HG02763 (cell line): ENCODE measurements around the gene EXOC3.

Source experiments
- ATAC-seq: cut with Tn5 transposase; IDR thresholded peaks from one replicate; pipeline ENCODE4 v1.9.1; 2021; ENCODE audit warnings: mild to moderate bottlenecking, moderate library complexity; ENCODE audit not compliant: unreplicated experiment

EXOC3 gene

DNA sequence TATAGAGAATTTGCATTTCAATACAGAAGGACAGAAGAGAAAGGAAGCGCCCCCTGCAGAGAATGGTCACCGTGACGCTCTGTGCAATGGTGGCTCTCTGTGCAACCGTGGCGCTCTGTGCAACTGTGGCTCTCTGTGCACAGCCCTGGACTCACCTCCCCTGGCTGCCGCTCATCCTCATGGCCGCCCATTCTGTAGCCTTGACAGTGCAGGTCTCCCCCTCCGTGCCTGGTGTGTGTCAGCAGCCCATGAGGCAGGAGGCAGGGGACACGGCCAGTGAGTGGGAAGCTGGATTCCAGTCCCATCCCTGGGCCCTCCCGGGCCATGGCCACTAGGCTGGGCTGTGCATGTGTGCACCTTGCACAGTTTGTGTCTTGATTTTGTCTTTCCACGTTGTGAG is 12.0 kb downstream of the EXOC3 start:
- no peak for ATAC-seq

- no peak for ATAC-seq
Observed at GRCh38 chr5:455806-456205, 12.8 kb downstream of the EXOC3 start.

- no peak for ATAC-seq
Observed at GRCh38 chr5:456351-457194, 13.6 kb downstream of the EXOC3 start.

DNA sequence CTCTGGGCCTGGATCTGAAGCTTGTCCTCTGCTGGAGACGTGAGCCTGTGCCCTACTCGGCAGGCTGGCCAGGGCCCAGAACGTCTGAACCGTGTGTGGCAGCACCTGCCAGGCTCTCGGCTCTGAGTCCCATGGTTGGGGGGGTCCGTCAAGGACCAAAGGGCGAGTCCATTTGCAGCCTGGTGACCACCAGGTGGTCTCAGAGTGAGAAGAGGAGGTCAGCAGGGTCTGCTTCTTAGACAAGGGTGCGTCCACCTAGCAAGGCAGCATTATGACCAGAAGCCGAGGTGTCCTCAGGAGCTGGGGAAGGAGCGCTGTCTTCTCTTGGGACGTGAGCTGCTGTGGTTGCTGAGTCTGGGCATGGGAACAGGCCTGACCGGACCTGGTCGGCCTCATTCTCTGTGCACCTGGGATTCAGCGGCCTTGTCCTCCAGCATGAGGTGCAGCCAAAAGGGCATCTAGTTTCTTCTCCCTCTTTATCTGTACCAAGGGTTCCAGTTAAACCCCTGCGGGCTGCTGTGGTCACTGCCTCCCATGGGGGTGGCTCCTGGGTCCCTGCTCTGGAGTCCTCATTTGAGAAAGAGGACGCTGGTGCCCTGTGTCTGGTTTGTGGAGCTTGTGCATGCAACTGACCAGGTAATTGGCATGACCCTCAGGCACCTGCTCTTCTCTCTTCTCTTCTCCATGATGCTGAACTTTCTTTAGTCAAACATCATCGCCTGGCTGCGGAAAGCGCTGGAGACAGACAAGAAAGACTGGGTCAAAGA is 14.4 kb downstream of the EXOC3 start:
- no peak for ATAC-seq

- ATAC-seq, result peak; percentile 71
Observed at GRCh38 chr5:458547-459353, 15.8 kb downstream of the EXOC3 start.

DNA sequence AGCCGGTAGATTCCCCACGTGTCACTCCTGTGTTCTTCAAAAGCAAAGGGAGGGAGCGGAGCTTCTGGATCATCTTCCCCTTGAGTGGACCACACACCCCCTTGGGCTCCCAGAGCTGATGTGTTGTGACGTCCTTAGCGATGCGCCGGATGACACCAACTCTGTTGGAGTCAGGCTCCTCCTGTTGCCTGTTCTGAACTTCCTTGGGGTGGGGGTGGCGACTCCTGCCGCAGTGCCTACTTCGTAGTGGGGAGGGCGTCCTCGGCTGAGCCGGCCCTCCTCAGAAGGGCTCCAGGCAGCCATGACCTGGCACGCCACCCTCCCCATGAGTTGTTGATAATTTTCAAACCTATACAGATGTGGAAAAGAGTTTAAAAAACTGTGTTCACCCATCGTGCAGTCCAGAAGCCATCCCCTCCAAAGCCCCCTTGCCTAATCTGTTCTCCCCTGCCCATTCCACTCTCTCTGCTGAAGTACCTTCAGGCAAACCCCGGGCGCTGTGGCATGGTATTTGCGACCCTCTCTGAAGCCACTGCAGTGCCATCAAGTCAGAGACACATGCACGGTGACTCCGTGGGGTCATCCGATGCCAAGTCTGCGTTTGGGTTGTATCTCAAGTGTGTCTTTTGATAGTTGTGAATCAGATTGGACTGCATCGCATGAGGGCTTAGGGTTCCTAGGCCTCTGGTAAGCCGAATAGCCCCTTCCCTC is 16.7 kb downstream of the EXOC3 start:
- ATAC-seq, result no peak

DNA sequence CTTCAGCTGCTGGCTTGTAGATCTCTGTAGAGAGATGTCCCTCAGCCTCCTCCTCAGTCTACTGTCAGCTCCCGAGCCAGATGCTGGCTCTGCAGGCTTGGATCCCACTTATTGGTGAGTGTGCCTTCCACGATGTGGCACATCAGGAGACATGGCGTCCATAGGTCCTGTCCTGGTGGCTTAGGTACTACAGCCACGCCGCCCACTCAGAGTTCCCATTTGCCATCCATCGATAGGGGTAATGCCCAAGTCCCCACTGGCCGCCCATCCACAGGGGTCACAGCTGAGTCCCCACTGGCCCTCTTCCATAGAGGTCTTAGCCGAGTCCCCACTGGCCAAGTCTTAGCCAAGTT is 17.3 kb downstream of the EXOC3 start:
- no peak for ATAC-seq

DNA sequence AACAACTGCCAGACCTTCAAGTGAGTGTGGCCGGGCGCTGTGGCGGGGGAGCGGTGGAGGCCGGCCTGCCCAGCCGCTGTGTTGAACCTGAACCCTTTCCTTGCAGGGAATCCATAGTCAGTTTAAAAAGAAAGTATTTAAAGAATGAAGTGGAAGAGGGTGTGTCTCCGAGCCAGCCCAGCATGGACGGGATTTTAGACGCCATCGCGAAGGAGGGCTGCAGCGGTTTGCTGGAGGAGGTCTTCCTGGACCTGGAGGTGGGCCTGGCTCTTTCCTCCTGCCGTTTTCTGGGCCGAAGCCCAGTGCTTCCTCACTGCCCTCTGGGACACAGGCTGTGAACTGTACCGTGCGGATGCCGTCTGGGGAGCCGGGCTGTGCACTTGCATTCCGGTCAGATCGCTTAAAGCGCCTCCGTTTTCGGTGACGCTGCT is 19.1 kb downstream of the EXOC3 start:
- no peak for ATAC-seq

- ATAC-seq, result no peak
Observed at GRCh38 chr5:463301-463700, 20.3 kb downstream of the EXOC3 start.

DNA sequence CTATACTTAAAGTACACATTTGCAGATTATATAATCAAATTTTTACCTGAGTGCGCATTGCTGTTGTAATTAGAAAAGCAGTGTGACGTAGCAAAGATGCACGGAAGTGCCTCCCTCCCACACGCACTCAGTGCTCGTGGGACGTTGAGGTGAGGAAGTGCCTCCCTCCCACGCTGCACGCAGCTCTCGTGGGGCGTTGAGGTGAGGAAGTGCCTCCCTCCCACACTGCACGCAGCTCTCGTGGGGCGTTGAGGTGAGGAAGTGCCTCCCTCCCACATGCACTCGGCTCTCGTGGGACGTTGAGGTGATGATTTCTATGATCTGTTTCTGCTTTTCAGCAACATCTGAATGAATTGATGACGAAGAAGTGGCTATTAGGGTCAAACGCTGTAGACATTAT is 21.0 kb downstream of the EXOC3 start:
- ATAC-seq, result no peak

DNA sequence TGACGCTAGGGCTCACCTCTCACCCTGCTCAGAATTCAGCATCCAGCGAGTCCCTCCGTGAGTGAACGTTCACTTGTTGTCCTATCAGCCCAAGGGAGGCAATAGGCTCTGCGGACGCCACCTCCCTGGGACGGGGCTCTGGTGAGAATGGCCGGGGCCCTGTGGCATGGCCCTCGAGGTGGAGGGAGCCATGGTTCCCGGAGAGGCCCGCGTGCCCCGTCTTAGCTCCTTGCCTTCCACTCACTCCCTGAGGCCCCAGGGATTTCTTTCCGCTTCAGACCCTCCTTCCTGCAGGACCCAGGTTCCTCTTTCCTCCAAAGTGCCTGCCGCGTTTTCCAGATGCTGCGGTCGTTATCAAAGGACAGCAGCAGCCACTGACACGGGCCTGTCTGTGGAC is 21.5 kb downstream of the EXOC3 start:
- no peak for ATAC-seq

DNA sequence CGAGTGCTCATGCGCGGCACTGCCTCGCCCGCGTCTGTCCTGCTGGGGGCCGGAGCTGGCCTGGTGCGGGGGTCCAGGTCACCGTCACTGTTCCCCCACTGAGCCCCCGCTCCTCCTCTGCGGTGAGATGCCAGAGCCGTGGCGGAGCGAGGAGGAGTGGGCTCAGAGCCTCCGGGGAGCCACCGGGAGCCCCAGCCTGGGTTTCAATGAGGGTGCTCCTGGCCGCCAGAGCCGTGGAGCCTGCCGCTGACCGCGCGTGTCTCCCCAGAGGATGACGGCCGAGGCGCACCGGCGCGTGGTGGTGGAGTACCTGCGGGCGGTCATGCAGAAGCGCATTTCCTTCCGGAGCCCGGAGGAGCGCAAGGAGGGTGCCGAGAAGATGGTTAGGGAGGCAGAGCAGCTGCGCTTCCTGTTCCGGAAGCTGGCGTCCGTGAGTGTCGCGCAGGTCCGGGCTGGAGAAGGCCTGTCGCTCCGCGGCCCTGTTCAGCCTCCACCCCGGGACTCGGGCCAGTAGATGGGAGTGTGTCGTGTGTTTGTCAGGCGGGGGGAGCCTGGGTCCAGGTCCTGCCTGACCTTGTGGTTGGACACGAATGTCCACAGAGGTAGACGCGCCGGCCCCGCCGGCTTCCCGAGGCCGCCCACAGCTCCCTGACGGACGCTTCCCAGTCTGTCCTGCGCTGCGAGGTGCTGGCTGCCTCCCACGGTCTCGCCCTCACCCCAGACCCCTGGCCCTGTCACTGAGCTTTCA is 22.0 kb downstream of the EXOC3 start:
- no peak for ATAC-seq

GRCh38 chr5:465591-466403 is 22.8 kb downstream of the EXOC3 start:
- ATAC-seq, result no peak

DNA sequence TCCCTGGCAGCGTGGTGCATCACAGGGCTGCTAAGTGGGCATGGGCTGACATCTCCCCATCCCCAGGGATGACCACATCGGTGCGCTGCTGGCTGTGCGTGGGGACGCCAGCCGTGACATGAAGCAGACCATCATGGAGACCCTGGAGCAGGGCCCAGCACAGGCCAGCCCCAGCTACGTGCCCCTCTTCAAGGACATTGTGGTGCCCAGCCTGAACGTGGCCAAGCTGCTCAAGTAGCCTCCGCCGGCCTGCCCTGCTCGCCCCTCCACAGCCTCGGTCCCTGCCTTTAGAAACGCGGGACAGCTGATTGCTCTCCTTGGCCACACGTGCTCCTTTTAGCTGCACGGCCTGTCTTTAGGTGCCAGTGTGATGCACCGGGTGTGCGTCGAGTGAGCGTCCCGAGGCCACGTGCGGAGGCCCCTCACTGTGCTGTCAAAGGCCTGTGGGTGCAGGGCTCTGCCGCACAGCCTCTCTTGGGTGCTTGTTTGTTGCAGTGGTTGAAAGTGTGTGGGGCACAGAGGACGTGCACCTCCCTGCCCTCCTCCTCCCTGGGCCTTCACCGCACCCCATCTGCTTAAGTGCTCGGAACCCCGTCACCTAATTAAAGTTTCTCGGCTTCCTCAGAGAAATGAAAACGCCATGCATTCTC is 23.8 kb downstream of the EXOC3 start:
- ATAC-seq, result no peak

GRCh38 chr5:468401-468800 is 25.4 kb downstream of the EXOC3 start:
- no peak for ATAC-seq

- ATAC-seq, result no peak
Observed at GRCh38 chr5:469752-470483, 26.9 kb downstream of the EXOC3 start.

DNA sequence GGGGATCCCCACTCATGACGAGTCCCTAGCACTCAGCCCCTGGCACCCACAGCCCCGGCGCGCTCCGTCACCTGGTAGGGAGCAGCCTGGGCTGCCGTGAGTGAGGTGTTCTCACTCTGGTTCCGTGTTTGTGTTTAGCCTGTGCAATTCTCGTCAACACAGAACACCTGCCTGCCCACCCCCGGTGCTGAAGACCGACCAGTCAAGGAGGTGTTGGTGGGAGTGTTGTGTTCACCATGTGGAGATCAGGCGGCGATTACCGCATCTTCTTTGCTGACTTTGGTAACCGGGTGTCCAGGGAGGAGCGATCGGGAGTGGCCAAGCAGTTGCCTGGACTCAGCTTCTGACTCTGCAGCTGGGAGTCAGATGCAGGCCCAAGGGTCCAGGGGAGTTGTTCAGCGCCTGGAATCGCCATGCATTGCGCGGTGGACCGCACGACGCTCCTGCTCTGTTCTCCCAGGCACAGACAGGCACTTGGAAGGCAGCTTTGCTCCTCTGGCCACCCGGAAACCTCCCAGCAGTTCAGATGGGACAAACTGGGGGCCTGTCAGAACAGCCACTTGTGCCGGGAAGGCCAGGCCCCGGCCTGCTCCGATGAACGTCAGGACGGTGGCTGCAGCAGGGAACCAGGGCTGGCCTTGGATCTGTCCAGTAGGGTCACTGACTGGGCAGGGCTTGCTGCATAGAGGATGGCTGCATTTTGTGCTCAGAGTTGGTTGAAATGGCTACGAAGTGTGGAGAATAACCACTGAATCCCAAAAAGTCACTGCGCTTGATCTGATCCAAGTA is 28.2 kb downstream of the EXOC3 start:
- no peak for ATAC-seq

DNA sequence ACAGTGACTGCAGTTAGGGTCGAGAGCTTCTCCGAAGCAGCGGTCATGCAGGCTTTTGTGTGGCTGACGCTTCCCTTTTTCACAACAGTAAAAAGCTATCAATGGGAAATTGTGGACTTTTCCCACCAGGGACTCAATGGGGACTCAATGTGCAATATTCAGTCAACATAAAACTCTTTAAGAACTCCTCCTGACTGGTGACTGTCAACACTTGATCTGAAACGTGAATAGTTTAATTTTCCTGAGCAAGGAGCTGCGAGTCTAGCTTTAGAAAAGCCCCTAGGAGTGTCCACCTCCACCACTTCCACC is 28.7 kb downstream of the EXOC3 start:
- no peak for ATAC-seq
